ENCODE results near the gene ARHGAP27. TPM values are rescaled to one million over a fixed set of nuclear protein-coding genes. Genes with fewer than 3 reads are reported as not detected.

ARHGAP27 gene
- total RNA-seq, 1 experiment from 2014 or later, result 61.4 TPM

DNA sequence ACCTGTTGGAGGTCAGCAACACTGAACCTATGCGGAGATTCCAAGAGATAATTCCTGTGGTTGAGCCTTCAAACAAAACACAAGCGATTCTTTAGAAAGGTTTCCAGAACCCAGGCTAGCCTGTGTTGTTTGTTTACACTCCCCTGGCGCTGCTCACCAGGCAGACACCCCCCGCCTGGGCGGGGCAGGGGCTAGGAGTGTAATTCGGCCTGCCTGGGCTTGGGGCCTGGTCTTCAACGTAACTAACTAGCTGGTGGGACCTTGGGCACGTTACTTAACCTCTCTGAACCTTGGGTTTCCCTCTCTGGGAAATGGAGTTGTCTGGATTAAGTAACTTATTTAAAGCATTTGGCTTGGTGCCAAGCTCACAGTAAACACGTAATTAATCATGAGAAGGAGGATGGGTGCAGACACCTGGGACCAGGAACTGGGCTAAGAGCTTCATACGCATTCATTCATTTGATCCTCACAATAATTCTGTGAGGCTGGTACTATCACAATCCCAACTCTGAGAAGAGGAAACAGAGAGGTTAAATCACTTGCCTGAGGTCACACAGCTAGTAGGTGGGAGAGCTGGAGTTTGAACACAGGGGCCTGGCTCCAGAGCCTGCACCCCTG lies 7.6 kb upstream of the ARHGAP27 start:
- no peaks in the 10 kb centered on the region for H3K9me2 ChIP-seq (ENCODE audit: insufficient read depth)
- peak overlapping the region; percentile 29 for H3K27ac ChIP-seq
- H3F3A ChIP-seq (ENCODE audit: insufficient read depth, low read depth), result peaks cover 34% of the 10 kb centered on the region
- no peaks in the 10 kb centered on the region for H3K9me3 ChIP-seq (ENCODE audit: insufficient read depth, low read depth)
- H3K4me2 ChIP-seq, result peak overlapping the region; percentile 26
- H3K4me3 ChIP-seq, result no peak overlapping the region
- TF ChIP-seq EZH2 (IDR thresholded peaks at IDR 0.05; ENCODE audit: low read depth), result no peak
- TF ChIP-seq, protein P1, sequence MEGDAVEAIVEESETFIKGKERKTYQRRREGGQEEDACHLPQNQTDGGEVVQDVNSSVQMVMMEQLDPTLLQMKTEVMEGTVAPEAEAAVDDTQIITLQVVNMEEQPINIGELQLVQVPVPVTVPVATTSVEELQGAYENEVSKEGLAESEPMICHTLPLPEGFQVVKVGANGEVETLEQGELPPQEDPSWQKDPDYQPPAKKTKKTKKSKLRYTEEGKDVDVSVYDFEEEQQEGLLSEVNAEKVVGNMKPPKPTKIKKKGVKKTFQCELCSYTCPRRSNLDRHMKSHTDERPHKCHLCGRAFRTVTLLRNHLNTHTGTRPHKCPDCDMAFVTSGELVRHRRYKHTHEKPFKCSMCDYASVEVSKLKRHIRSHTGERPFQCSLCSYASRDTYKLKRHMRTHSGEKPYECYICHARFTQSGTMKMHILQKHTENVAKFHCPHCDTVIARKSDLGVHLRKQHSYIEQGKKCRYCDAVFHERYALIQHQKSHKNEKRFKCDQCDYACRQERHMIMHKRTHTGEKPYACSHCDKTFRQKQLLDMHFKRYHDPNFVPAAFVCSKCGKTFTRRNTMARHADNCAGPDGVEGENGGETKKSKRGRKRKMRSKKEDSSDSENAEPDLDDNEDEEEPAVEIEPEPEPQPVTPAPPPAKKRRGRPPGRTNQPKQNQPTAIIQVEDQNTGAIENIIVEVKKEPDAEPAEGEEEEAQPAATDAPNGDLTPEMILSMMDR (conservative IDR thresholded peaks at IDR 0.05), result no peak
- H3K36me3 ChIP-seq (ENCODE audit: low read depth), result peaks cover 5% of the 10 kb centered on the region; the same call in 1 of the 2 replicates
- no peak overlapping the region for H2AFZ ChIP-seq
- H3K79me2 ChIP-seq (ENCODE audit: low read depth), result no peaks in the 10 kb centered on the region
- H4K20me1 ChIP-seq (ENCODE audit: insufficient read depth), result no peaks in the 10 kb centered on the region
- CTCF ChIA-PET, result interaction anchor here (0.9 kb wide), 1 partner anchor 153 kb away, joined by 3 read pairs; no protein-coding TSS in a partner anchor
- BruUV-seq (replicated peaks), result no TSS peak
- no peaks in the 10 kb centered on the region for H3K27me3 ChIP-seq (ENCODE audit: insufficient read depth, low read depth)
- DNase-seq, result peak; percentile 88 to 90
- intact Hi-C loops (cut with micrococcal nuclease; ENCODE audit: unreplicated experiment), result no loop called here
- H3K4me1 ChIP-seq (replicated peaks; ENCODE audit: insufficient read depth), result peaks cover 28% of the 10 kb centered on the region
- POLR2A ChIA-PET (ENCODE audit: unreplicated experiment), result interaction anchor here (0.6 to 0.7 kb wide), 3 partner anchors 145 to 1601 kb away, joined by 3 to 4 read pairs (median 3); no protein-coding TSS in a partner anchor

DNA sequence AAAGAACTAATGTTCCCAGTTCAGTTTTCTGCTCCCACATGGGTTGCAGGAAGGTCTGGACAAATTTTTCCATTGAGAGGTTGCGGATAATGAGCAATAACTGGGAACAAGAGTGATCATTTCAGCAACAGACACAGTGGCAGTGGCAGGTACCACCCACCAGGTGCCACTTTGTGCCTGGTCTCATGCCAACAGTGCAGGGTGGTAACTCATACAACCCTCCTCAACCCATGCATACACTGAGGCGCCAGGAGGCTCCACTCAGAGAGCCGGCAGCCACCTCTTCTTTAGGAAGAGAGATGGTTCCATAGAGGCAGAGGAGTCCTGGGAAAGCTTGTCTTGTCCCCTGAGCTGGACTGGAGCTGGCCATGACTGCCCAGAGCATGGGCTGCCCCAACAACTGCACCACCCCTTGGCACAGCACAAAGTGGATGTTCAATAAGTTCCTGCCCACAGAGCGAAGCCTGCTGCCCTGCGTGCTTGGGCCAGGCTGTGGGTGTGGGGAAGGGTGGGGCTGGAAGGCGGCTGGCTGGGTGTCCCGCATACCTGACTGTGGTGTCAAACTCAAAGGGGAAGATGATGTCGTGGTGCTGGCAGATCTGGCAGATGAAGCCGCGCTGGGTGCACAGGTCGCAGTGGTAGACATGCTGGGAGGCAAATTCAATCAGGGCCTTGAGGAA lies 6.4 kb upstream of the ARHGAP27 start:
- BruUV-seq (replicated peaks), result no TSS peak
- no peaks in the 10 kb centered on the region for H4K20me1 ChIP-seq (ENCODE audit: insufficient read depth)
- no peak overlapping the region for H3K4me2 ChIP-seq
- peaks cover 28% of the 10 kb centered on the region for H3K4me1 ChIP-seq (replicated peaks; ENCODE audit: insufficient read depth)
- peaks cover 46% of the 10 kb centered on the region for H3F3A ChIP-seq (ENCODE audit: insufficient read depth, low read depth)
- H3K9me2 ChIP-seq (ENCODE audit: insufficient read depth), result no peaks in the 10 kb centered on the region
- H3K36me3 ChIP-seq (ENCODE audit: low read depth), result no peaks in the 10 kb centered on the region
- intact Hi-C loops (cut with micrococcal nuclease; ENCODE audit: unreplicated experiment), result no loop called here
- no peak overlapping the region; the same call in 1 of the 2 replicates for H3K27ac ChIP-seq
- TF ChIP-seq, protein P1 (conservative IDR thresholded peaks at IDR 0.05), result peak; percentile 23; the same call in 1 of the 2 replicates
- no peak for TF ChIP-seq EZH2 (IDR thresholded peaks at IDR 0.05; ENCODE audit: low read depth)
- CTCF ChIA-PET, result no interaction called here
- no peak overlapping the region for H3K4me3 ChIP-seq
- peak in 1 of 2 experiments; percentile 81 for DNase-seq
- no peaks in the 10 kb centered on the region for H3K27me3 ChIP-seq (ENCODE audit: insufficient read depth, low read depth)
- POLR2A ChIA-PET (ENCODE audit: unreplicated experiment), result interaction anchor here (0.5 kb wide), 1 partner anchor 7 kb away, joined by 3 read pairs; no protein-coding TSS in a partner anchor
- no peaks in the 10 kb centered on the region for H3K79me2 ChIP-seq (ENCODE audit: low read depth)
- H2AFZ ChIP-seq, result no peak overlapping the region
- H3K9me3 ChIP-seq (ENCODE audit: insufficient read depth, low read depth), result no peaks in the 10 kb centered on the region

DNA sequence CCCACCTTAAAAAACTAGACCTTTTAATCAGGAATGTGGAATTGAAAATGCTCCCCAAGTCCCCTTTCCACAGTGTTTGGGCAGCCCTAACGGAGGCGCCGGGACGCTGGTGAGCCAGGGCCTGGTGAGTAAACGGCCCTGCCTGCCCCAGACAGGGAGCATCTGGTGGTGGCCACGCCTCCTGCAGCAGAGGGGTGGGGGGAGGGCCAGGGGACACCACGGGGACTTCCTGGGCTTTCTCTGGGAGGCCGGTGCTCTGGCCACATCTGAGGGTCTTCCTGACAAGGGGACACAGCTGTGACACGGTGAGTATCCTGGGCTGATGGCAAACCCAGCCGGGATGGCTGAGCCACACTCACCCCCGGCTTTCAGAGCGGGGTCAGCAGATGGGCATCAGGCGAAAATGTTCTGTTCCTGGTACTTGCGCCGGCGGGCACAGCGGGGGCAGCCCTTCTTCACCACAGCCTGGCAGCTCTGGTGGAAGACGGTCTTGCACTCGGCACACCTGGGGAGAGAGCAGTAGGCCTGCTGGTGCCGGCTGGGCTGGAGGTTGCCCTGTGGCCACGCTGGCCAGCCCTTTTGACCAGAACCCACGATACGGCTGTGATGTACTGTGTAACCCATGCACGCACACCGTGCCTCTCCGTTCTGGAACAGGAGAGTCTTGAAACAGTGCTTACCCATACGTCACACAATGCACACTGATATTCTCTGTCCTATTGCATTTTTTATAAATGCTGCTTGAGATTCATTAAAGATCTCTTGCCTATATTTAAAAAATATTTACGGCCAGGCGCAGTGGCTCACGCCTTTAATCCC lies 5.0 kb upstream of the ARHGAP27 start:
- H3K9me3 ChIP-seq (ENCODE audit: insufficient read depth, low read depth), result no peaks in the 10 kb centered on the region
- H3F3A ChIP-seq (ENCODE audit: insufficient read depth, low read depth), result peaks cover 54% of the 10 kb centered on the region
- H3K27me3 ChIP-seq (ENCODE audit: insufficient read depth, low read depth), result no peaks in the 10 kb centered on the region
- no peaks in the 10 kb centered on the region for H3K79me2 ChIP-seq (ENCODE audit: low read depth)
- BruUV-seq (replicated peaks), result no TSS peak
- H3K9me2 ChIP-seq (ENCODE audit: insufficient read depth), result no peaks in the 10 kb centered on the region
- intact Hi-C loops (cut with micrococcal nuclease; ENCODE audit: unreplicated experiment), result no loop called here
- no peak overlapping the region for H3K27ac ChIP-seq
- no peak overlapping the region for H3K4me2 ChIP-seq
- H4K20me1 ChIP-seq (ENCODE audit: insufficient read depth), result no peaks in the 10 kb centered on the region
- no peak overlapping the region for H3K4me3 ChIP-seq
- no peak for DNase-seq
- CTCF ChIA-PET, result no interaction called here
- POLR2A ChIA-PET (ENCODE audit: unreplicated experiment), result no interaction called here
- H3K36me3 ChIP-seq (ENCODE audit: low read depth), result no peaks in the 10 kb centered on the region
- TF ChIP-seq, protein P1 (conservative IDR thresholded peaks at IDR 0.05), result no peak
- no peak for TF ChIP-seq EZH2 (IDR thresholded peaks at IDR 0.05; ENCODE audit: low read depth)
- peaks cover 38% of the 10 kb centered on the region for H3K4me1 ChIP-seq (replicated peaks; ENCODE audit: insufficient read depth)
- no peak overlapping the region for H2AFZ ChIP-seq

Measured in PC-9 (cell line).